HCEC 1CT (cell line): Measurements from ENCODE around the gene CYP19A1.
"Not testable (repeated sequence)": the region's sequence is repeated elsewhere in the genome, so short reads cannot be mapped to it uniquely, and the experiment has no call there.

Experiments used
- DNase-seq: peaks from one replicate; pipeline ENCODE4 v3.0.0-alpha.2; 2017

CYP19A1 gene

GRCh38 chr15:51201581-51201980 lies 136.8 kb downstream of the CYP19A1 start:
- DNase-seq, result no peak

GRCh38 chr15:51200792-51201191 lies 137.6 kb downstream of the CYP19A1 start:
- peak; percentile 32 for DNase-seq

GRCh38 chr15:51199541-51199940 lies 138.9 kb downstream of the CYP19A1 start:
- DNase-seq, result no peak

GRCh38 chr15:51198701-51199232 lies 139.6 kb downstream of the CYP19A1 start:
- DNase-seq, result no peak

- DNase-seq, result no peak
Observed at GRCh38 chr15:51195459-51195858, 142.9 kb downstream of the CYP19A1 start.

GRCh38 chr15:51193979-51194378 lies 144.4 kb downstream of the CYP19A1 start:
- no peak for DNase-seq

GRCh38 chr15:51193526-51193925 lies 144.9 kb downstream of the CYP19A1 start:
- no peak for DNase-seq

- DNase-seq, result peak; percentile 72
Observed at GRCh38 chr15:51192521-51193280, 145.7 kb downstream of the CYP19A1 start.

- no peak for DNase-seq
Observed at GRCh38 chr15:51191766-51192165, 146.6 kb downstream of the CYP19A1 start.

- DNase-seq, result no peak
Observed at GRCh38 chr15:51191072-51191670, 147.2 kb downstream of the CYP19A1 start.

GRCh38 chr15:51190424-51191068 lies 147.8 kb downstream of the CYP19A1 start:
- no peak for DNase-seq

GRCh38 chr15:51189669-51190385 lies 148.6 kb downstream of the CYP19A1 start:
- DNase-seq, result no peak

GRCh38 chr15:51188791-51189190 lies 149.6 kb downstream of the CYP19A1 start:
- DNase-seq, result not testable (repeated sequence)

GRCh38 chr15:51186891-51187290 lies 151.5 kb downstream of the CYP19A1 start:
- no peak for DNase-seq

GRCh38 chr15:51186181-51186705 lies 152.2 kb downstream of the CYP19A1 start:
- DNase-seq, result no peak

- DNase-seq, result no peak
Observed at GRCh38 chr15:51185213-51186159, 152.9 kb downstream of the CYP19A1 start.

- DNase-seq, result no peak
Observed at GRCh38 chr15:51184627-51185026, 153.8 kb downstream of the CYP19A1 start.

- no peak for DNase-seq
Observed at GRCh38 chr15:51183076-51183475, 155.3 kb downstream of the CYP19A1 start.

GRCh38 chr15:51181905-51182304 lies 156.5 kb downstream of the CYP19A1 start:
- DNase-seq, result no peak

GRCh38 chr15:51181221-51181620 lies 157.2 kb downstream of the CYP19A1 start:
- DNase-seq, result no peak

GRCh38 chr15:51180534-51180933 lies 157.9 kb downstream of the CYP19A1 start:
- no peak for DNase-seq

GRCh38 chr15:51180011-51180410 lies 158.4 kb downstream of the CYP19A1 start:
- no peak for DNase-seq
